ES-I3 (cell line): ENCODE results near the gene DGKZ.

Experiments
- H3K36me3 ChIP-seq: 2 replicates; pipeline ENCODE4 v1.6.1; 2013; ENCODE audit warnings: mild to moderate bottlenecking, low read length, control low read depth, moderate library complexity; ENCODE audit not compliant: insufficient read depth
- H3K4me1 ChIP-seq: 2 replicates; pipeline ENCODE4 v1.6.1; 2013; ENCODE audit warnings: mild to moderate bottlenecking, control low read depth, low read length; ENCODE audit not compliant: insufficient read depth
- H3K9ac ChIP-seq: 2 replicates; pipeline ENCODE4 v1.6.1; 2013; ENCODE audit warnings: low read depth, mild to moderate bottlenecking, low read length, moderate library complexity
- H3K9me3 ChIP-seq: 2 replicates; pipeline ENCODE4 v1.6.1; 2013; ENCODE audit warnings: mild to moderate bottlenecking, low read length, moderate library complexity; ENCODE audit not compliant: control insufficient read depth, insufficient read depth

The DGKZ gene

GRCh38 chr11:46390331-46391171 lies 43.3 kb downstream of the DGKZ start:
- peaks cover 15% of the 10 kb centered on the region; the same call in 1 of the 2 replicates for H3K4me1 ChIP-seq
- H3K36me3 ChIP-seq, result no peaks in the 10 kb centered on the region
- no peaks in the 10 kb centered on the region; the same call in 1 of the 2 replicates for H3K9me3 ChIP-seq
- H3K9ac ChIP-seq, result peak overlapping the region; percentile 65; the same call in 1 of the 2 replicates

- Histone ChIP-seq H3K4me1 (peaks cover 15% of the 10 kb centered on the region; the same call in 1 of the 2 replicates), H3K9ac (peak overlapping the region; percentile 60; the same call in 1 of the 2 replicates), H3K9me3 (no peaks in the 10 kb centered on the region; the same call in 1 of the 2 replicates), H3K36me3 (no peaks in the 10 kb centered on the region)
Measured at GRCh38 chr11:46391186-46391577, 43.9 kb downstream of the DGKZ start.

- Histone ChIP-seq H3K9me3 (no peaks in the 10 kb centered on the region; the same call in 1 of the 2 replicates), H3K9ac (peak within 1 kb of the TSS; percentile 65; the same call in 1 of the 2 replicates), H3K36me3 (no peaks in the 10 kb centered on the region), H3K4me1 (peaks cover 15% of the 10 kb centered on the region; the same call in 1 of the 2 replicates)
Measured at GRCh38 chr11:46391578-46392420, 44.5 kb downstream of the DGKZ start, which contains the start of gene CHRM4. TSS of gene CHRM4 (minus strand) at chr11:46391776. CDS start at chr11:46386557, 5,219 bp downstream.

- H3K9ac ChIP-seq, result peak overlapping the region; percentile 60; the same call in 1 of the 2 replicates
- H3K9me3 ChIP-seq, result no peaks in the 10 kb centered on the region; the same call in 1 of the 2 replicates
- H3K4me1 ChIP-seq, result peaks cover 12% of the 10 kb centered on the region; the same call in 1 of the 2 replicates
- H3K36me3 ChIP-seq, result no peaks in the 10 kb centered on the region
Measured at GRCh38 chr11:46392421-46393230, 45.4 kb downstream of the DGKZ start.

GRCh38 chr11:46393231-46393616 lies 46.0 kb downstream of the DGKZ start:
- no peaks in the 10 kb centered on the region for H3K36me3 ChIP-seq
- peak overlapping the region; percentile 60; the same call in 1 of the 2 replicates for H3K9ac ChIP-seq
- no peaks in the 10 kb centered on the region; the same call in 1 of the 2 replicates for H3K9me3 ChIP-seq
- H3K4me1 ChIP-seq, result peaks cover 9% of the 10 kb centered on the region; the same call in 1 of the 2 replicates

- H3K36me3 ChIP-seq, result no peaks in the 10 kb centered on the region
- H3K4me1 ChIP-seq, result peaks cover 8% of the 10 kb centered on the region; the same call in 1 of the 2 replicates
- H3K9me3 ChIP-seq, result no peaks in the 10 kb centered on the region; the same call in 1 of the 2 replicates
- no peak overlapping the region for H3K9ac ChIP-seq
Measured at GRCh38 chr11:46393759-46394158, 46.5 kb downstream of the DGKZ start.

- Histone ChIP-seq H3K36me3 (no peaks in the 10 kb centered on the region), H3K9me3 (no peaks in the 10 kb centered on the region; the same call in 1 of the 2 replicates), H3K9ac (no peak overlapping the region), H3K4me1 (peaks cover 6% of the 10 kb centered on the region; the same call in 1 of the 2 replicates)
Measured at GRCh38 chr11:46397526-46397925, 50.3 kb downstream of the DGKZ start.

- H3K9me3 ChIP-seq, result no peaks in the 10 kb centered on the region
- H3K36me3 ChIP-seq, result peaks cover 8% of the 10 kb centered on the region
- H3K4me1 ChIP-seq, result no peaks in the 10 kb centered on the region
- no peak overlapping the region for H3K9ac ChIP-seq
Measured at GRCh38 chr11:46402957-46403902, 56.0 kb downstream of the DGKZ start.

- no peaks in the 10 kb centered on the region for H3K4me1 ChIP-seq
- no peak overlapping the region for H3K9ac ChIP-seq
- H3K36me3 ChIP-seq, result peaks cover 8% of the 10 kb centered on the region
- no peaks in the 10 kb centered on the region for H3K9me3 ChIP-seq
Measured at GRCh38 chr11:46404476-46405017, 57.3 kb downstream of the DGKZ start.

GRCh38 chr11:46407635-46408034 lies 60.4 kb downstream of the DGKZ start:
- H3K4me1 ChIP-seq, result no peaks in the 10 kb centered on the region
- H3K36me3 ChIP-seq, result peaks cover 8% of the 10 kb centered on the region
- no peak overlapping the region for H3K9ac ChIP-seq
- H3K9me3 ChIP-seq, result no peaks in the 10 kb centered on the region

- Histone ChIP-seq H3K36me3 (peaks cover 8% of the 10 kb centered on the region), H3K9ac (no peak overlapping the region), H3K9me3 (no peaks in the 10 kb centered on the region), H3K4me1 (no peaks in the 10 kb centered on the region)
Measured at GRCh38 chr11:46408407-46408986, 61.2 kb downstream of the DGKZ start.

GRCh38 chr11:46410021-46410420 lies 62.8 kb downstream of the DGKZ start:
- Histone ChIP-seq H3K36me3 (peaks cover 8% of the 10 kb centered on the region), H3K9ac (no peak overlapping the region), H3K9me3 (no peaks in the 10 kb centered on the region)

More at GRCh38 chr11:46410021-46410420, 62.8 kb downstream of the DGKZ start:
- H3K4me1 ChIP-seq, result no peaks in the 10 kb centered on the region
